ENCODE measurements around the gene LHFPL6.

The LHFPL6 gene

DNA sequence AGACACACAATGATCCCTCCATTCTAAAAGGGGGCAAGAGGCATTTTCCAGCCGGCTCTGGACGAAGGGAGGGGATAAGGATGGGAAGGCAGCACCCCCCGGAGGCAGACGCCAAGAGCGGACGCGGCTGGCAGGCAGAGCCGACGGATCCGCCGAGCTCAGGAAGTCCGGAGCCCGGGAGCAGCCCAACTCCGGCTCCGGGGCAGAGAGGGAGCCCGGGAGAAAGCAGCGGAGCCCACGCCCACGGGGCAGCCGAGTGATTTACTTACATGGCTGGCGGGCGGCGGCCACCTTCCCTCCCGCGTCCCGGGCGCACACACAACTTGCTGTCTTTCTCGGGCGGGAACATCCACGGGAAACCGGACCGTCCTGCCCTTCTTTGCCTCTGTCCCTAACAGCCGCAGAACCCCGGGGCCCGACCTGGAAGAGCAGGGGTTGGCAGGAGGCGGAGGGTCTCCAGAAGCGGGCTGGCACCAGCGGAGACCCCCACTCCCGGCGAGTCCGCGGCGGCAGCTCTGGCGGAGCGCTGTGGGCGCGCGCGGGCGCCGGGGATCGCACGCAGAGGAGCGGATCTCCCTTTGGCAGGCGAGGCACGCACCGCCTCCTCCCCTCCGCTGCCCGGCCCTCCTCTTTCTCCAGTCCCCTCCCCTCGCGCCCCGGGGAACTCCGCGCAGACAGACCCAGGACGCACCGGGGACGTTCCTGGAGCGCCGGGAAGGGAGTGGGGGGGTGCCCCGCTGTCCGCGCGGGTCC, at the start of gene LHFPL6:
TSS of gene LHFPL6 (minus strand) at position 580 of the 753 bp plus-strand sequence.
- TF ChIP-seq L3MBTL2 (conservative IDR thresholded peaks at IDR 0.05) (peak; percentile 47), LEF1 (IDR thresholded peaks at IDR 0.05; ENCODE audit: borderline replicate concordance) (0 out of 2 replicates have a peak, but pooled peaks have one; percentile 16), BHLHE40 (IDR thresholded peaks at IDR 0.05; ENCODE audit: borderline replicate concordance) (no peak), ARNT (IDR thresholded peaks at IDR 0.05) (no peak), SUZ12 (IDR thresholded peaks at IDR 0.05) (no peak), FOXA1 (IDR thresholded peaks at IDR 0.05) (no peak)
- peak; percentile 76 for DNase-seq (ENCODE audit: extremely low spot score)
- POLR2A ChIA-PET, result interaction anchor here (0.5 to 1.6 kb wide), 2 partner anchors 10 to 262 kb away, joined by 3 read pairs; no protein-coding TSS in a partner anchor
- CTCF ChIA-PET, result interaction anchor here (0.6 to 0.9 kb wide), 3 partner anchors 9 to 184 kb away, joined by 3 read pairs; no protein-coding TSS in a partner anchor

DNA sequence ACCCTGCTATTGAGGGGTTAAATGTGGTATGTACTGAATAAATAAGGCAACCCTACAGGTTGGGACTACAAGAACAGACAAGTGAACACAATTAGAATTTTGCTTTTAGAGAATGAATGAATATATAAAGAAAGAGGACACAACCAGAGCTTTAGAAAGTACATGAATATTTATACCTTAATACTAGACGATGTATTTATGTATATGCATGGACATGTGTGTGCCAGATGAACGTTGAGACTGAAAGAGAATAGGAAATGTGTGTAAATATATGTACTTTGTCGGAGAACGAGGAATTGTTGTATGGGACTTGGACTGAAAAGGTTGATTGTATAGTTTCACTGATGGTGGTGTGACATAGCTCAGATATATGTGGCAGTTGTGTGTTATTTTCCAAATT, 43.1 kb upstream of the LHFPL6 start:
- POLR2A ChIA-PET, result no interaction called here
- DNase-seq (ENCODE audit: extremely low spot score), result no peak
- TF ChIP-seq L3MBTL2 (conservative IDR thresholded peaks at IDR 0.05) (no peak), ZNF384 (IDR thresholded peaks at IDR 0.05) (no peak), ARNT (IDR thresholded peaks at IDR 0.05) (no peak), TARDBP (IDR thresholded peaks at IDR 0.05) (no peak), SP1 (IDR thresholded peaks at IDR 0.05) (no peak), FOXK2 (IDR thresholded peaks at IDR 0.05) (no peak), BHLHE40 (IDR thresholded peaks at IDR 0.05; ENCODE audit: borderline replicate concordance) (no peak), CTBP1 (IDR thresholded peaks at IDR 0.05; ENCODE audit: borderline replicate concordance) (no peak), HDGF (IDR thresholded peaks at IDR 0.05; ENCODE audit: borderline replicate concordance) (no peak), LEF1 (IDR thresholded peaks at IDR 0.05; ENCODE audit: borderline replicate concordance) (no peak), NFRKB (IDR thresholded peaks at IDR 0.05) (no peak), ELF4 (IDR thresholded peaks at IDR 0.05) (no peak), FOXM1 (IDR thresholded peaks at IDR 0.05; ENCODE audit: borderline replicate concordance) (no peak)
- CTCF ChIA-PET, result no interaction called here

DNA sequence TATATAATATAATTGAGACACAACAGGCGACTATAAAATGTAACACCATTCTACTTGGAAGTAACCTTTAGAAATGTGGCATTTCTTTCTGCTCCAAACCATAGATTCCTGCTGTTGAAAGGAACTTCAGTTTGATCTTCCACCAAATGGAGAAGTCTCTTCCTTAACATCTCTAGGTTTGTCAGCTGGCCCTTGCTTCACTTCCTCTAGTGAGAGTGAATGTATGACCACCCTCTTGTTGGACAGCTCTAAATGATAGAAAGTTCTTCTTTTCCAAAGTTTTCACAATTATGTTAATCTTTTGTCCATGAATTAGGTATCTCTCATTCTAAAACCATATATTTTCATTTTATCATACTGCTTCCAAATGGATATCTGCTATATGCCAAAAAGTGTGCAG, 38.7 kb upstream of the LHFPL6 start:
- CTCF ChIA-PET, result no interaction called here
- POLR2A ChIA-PET, result no interaction called here
- TF ChIP-seq ARNT (IDR thresholded peaks at IDR 0.05) (no peak), ZNF384 (IDR thresholded peaks at IDR 0.05) (no peak), CTBP1 (IDR thresholded peaks at IDR 0.05; ENCODE audit: borderline replicate concordance) (no peak), FOXM1 (IDR thresholded peaks at IDR 0.05; ENCODE audit: borderline replicate concordance) (no peak), BHLHE40 (IDR thresholded peaks at IDR 0.05; ENCODE audit: borderline replicate concordance) (no peak), SP1 (IDR thresholded peaks at IDR 0.05) (no peak), ELF4 (IDR thresholded peaks at IDR 0.05) (no peak)
- TF ChIP-seq, protein P1, sequence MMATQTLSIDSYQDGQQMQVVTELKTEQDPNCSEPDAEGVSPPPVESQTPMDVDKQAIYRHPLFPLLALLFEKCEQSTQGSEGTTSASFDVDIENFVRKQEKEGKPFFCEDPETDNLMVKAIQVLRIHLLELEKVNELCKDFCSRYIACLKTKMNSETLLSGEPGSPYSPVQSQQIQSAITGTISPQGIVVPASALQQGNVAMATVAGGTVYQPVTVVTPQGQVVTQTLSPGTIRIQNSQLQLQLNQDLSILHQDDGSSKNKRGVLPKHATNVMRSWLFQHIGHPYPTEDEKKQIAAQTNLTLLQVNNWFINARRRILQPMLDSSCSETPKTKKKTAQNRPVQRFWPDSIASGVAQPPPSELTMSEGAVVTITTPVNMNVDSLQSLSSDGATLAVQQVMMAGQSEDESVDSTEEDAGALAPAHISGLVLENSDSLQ (IDR thresholded peaks at IDR 0.05), result no peak
- DNase-seq (ENCODE audit: extremely low spot score), result no peak

DNA sequence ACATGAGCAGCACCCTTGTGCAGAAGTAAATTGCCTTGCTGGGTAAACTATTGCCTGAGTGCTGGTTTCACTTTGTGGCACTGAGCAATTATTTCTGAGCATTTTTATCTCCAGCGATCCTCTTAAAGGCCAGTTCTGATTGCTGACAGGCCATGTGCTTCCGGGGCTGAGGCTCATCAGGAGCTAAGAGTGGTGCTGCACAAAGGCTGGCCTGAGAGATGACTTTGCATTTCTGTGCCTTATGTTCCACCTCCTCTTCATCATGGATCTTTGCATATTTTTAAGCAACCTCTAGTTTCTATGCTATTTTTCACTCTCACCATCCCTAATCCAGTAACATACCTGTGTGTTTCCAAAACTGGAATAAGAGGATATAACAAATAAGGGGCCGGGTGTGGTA, 34.9 kb upstream of the LHFPL6 start:
- DNase-seq (ENCODE audit: extremely low spot score), result no peak
- ChIA-PET POLR2A (no interaction called here), CTCF (no interaction called here)
- TF ChIP-seq, protein P1 (IDR thresholded peaks at IDR 0.05), result no peak
- TF ChIP-seq FOXK2 (IDR thresholded peaks at IDR 0.05) (no peak), LEF1 (IDR thresholded peaks at IDR 0.05; ENCODE audit: borderline replicate concordance) (no peak), SUZ12 (IDR thresholded peaks at IDR 0.05) (no peak), BHLHE40 (IDR thresholded peaks at IDR 0.05; ENCODE audit: borderline replicate concordance) (no peak), NFRKB (IDR thresholded peaks at IDR 0.05) (no peak), SP1 (IDR thresholded peaks at IDR 0.05) (no peak), TARDBP (IDR thresholded peaks at IDR 0.05) (no peak), ARNT (IDR thresholded peaks at IDR 0.05) (no peak), ELF4 (IDR thresholded peaks at IDR 0.05) (no peak), HDGF (IDR thresholded peaks at IDR 0.05; ENCODE audit: borderline replicate concordance) (no peak), CTBP1 (IDR thresholded peaks at IDR 0.05; ENCODE audit: borderline replicate concordance) (no peak), FOXA1 (IDR thresholded peaks at IDR 0.05) (no peak), ZNF384 (IDR thresholded peaks at IDR 0.05) (no peak), L3MBTL2 (conservative IDR thresholded peaks at IDR 0.05) (no peak), FOXM1 (IDR thresholded peaks at IDR 0.05; ENCODE audit: borderline replicate concordance) (no peak)

DNA sequence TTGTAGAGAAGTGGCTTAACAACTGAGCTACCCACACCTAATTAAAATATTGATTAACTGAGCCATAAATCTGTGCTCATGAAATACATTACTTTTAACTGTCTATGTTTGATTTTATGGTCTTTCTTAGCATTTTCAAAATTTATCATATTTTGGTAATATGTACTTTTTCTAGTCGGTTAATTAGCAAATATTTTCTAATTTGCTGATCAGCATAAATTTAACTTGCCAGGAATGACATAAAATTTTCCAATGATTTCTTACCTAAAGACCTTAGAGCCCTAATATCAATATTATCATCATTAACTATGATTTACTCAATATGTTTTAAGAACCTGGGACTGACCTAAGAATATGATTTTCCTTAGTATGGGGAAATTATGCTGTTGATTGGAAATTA, 32.6 kb upstream of the LHFPL6 start:
- CTCF ChIA-PET, result no interaction called here
- POLR2A ChIA-PET, result no interaction called here
- TF ChIP-seq SP1 (IDR thresholded peaks at IDR 0.05), result no peak
- TF ChIP-seq CTBP1 (IDR thresholded peaks at IDR 0.05; ENCODE audit: borderline replicate concordance), result no peak
- no peak for TF ChIP-seq LEF1 (IDR thresholded peaks at IDR 0.05; ENCODE audit: borderline replicate concordance)
- TF ChIP-seq, protein P1 (IDR thresholded peaks at IDR 0.05), result no peak
- no peak for TF ChIP-seq FOXA1 (IDR thresholded peaks at IDR 0.05)
- TF ChIP-seq HDGF (IDR thresholded peaks at IDR 0.05; ENCODE audit: borderline replicate concordance), result no peak
- TF ChIP-seq FOXK2 (IDR thresholded peaks at IDR 0.05), result no peak
- TF ChIP-seq ARNT (IDR thresholded peaks at IDR 0.05), result no peak
- no peak for TF ChIP-seq SUZ12 (IDR thresholded peaks at IDR 0.05)
- no peak for TF ChIP-seq ELF4 (IDR thresholded peaks at IDR 0.05)
- no peak for TF ChIP-seq NFRKB (IDR thresholded peaks at IDR 0.05)
- TF ChIP-seq BHLHE40 (IDR thresholded peaks at IDR 0.05; ENCODE audit: borderline replicate concordance), result no peak
- no peak for TF ChIP-seq FOXM1 (IDR thresholded peaks at IDR 0.05; ENCODE audit: borderline replicate concordance)
- no peak for TF ChIP-seq L3MBTL2 (conservative IDR thresholded peaks at IDR 0.05)
- DNase-seq (ENCODE audit: extremely low spot score), result no peak

DNA sequence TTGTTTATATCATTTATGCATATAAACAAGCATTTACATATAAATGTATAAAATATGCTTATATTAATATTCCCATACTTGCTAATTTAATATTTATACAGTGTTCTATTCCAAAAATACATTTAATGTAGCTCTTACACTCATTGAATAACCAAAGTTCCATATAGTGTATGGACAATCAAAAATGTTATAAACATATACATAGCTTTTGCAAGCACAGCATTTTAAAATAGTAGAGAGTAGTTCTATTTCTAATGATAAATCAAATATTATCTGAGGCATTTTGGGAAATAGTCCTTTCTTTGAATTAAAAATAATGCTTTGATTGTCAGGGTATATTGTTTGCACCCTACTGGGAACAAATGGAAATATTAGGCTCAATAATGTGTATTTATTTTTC, 30.0 kb upstream of the LHFPL6 start:
- TF ChIP-seq FOXK2 (IDR thresholded peaks at IDR 0.05) (no peak), FOXA1 (IDR thresholded peaks at IDR 0.05) (no peak), HDGF (IDR thresholded peaks at IDR 0.05; ENCODE audit: borderline replicate concordance) (no peak), SP1 (IDR thresholded peaks at IDR 0.05) (no peak), BHLHE40 (IDR thresholded peaks at IDR 0.05; ENCODE audit: borderline replicate concordance) (no peak), ARNT (IDR thresholded peaks at IDR 0.05) (no peak)
- DNase-seq (ENCODE audit: extremely low spot score), result no peak
- CTCF ChIA-PET, result no interaction called here
- POLR2A ChIA-PET, result no interaction called here

Data from HEK293T (cell line).